ENCODE measurements around the gene C1orf50.

Gene C1orf50

GRCh38 chr1:42765269-42765668, 1.8 kb upstream of the C1orf50 start:
- no peak for DNase-seq

GRCh38 chr1:42765832-42766740, 963 bp upstream of the C1orf50 start:
- peak; percentile 40 for DNase-seq

- no peak for DNase-seq
Observed at GRCh38 chr1:42767510-42768000, 506 bp downstream of the C1orf50 start.

GRCh38 chr1:42768172-42768571, 1.1 kb downstream of the C1orf50 start:
- DNase-seq: no peak

- DNase-seq: no peak
Observed at GRCh38 chr1:42769811-42770210, 2.8 kb downstream of the C1orf50 start.

- no peak for DNase-seq
Observed at GRCh38 chr1:42773420-42773819, 6.4 kb downstream of the C1orf50 start.

- DNase-seq: no peak
Observed at GRCh38 chr1:42774928-42775526, 8.0 kb downstream of the C1orf50 start.

GRCh38 chr1:42776502-42776901, 9.5 kb downstream of the C1orf50 start:
- no peak for DNase-seq

GRCh38 chr1:42777852-42778251, 10.8 kb downstream of the C1orf50 start:
- peak; percentile 40 for DNase-seq

GRCh38 chr1:42779725-42780124, 12.7 kb downstream of the C1orf50 start:
- no peak for DNase-seq

GRCh38 chr1:42780176-42780575, 13.1 kb downstream of the C1orf50 start:
- DNase-seq: no peak

- no peak for DNase-seq
Observed at GRCh38 chr1:42783092-42783491, 16.0 kb downstream of the C1orf50 start.

- no peak for DNase-seq
Observed at GRCh38 chr1:42784547-42784945, 17.5 kb downstream of the C1orf50 start.

- DNase-seq: peak; percentile 39
Observed at GRCh38 chr1:42784946-42785693, 18.1 kb downstream of the C1orf50 start, which contains the start of gene TMEM269. TSS of gene TMEM269 (plus strand) at chr1:42784991. CDS start at chr1:42789894, 4,903 bp downstream.

GRCh38 chr1:42786097-42786496, 19.0 kb downstream of the C1orf50 start:
- DNase-seq: no peak

GRCh38 chr1:42788021-42788420, 21.0 kb downstream of the C1orf50 start:
- DNase-seq: no peak

GRCh38 chr1:42793824-42794223, 26.8 kb downstream of the C1orf50 start:
- DNase-seq: no peak

- no peak for DNase-seq
Observed at GRCh38 chr1:42797414-42797813, 30.4 kb downstream of the C1orf50 start.

GRCh38 chr1:42797979-42798378, 30.9 kb downstream of the C1orf50 start:
- no peak for DNase-seq

- DNase-seq: no peak
Observed at GRCh38 chr1:42801832-42802473, 34.9 kb downstream of the C1orf50 start.

GRCh38 chr1:42806171-42806570, 39.1 kb downstream of the C1orf50 start:
- no peak for DNase-seq

- DNase-seq: no peak
Observed at GRCh38 chr1:42806593-42806992, 39.5 kb downstream of the C1orf50 start.
